AML-193 (cell line): Measurements from ENCODE around the gene ZP1.
"Not testable (repeated sequence)": the region's sequence is repeated elsewhere in the genome, so short reads cannot be mapped to it uniquely, and the experiment has no call there.

Experiments used
- DNase-seq, 2 experiments: peaks; one replicate each; lab custom pipeline; 2025; lab: John Stamatoyannopoulos, UW

Gene ZP1

GRCh38 chr11:60878245-60879101 lies 11.1 kb downstream of the ZP1 start:
- DNase-seq: no peak

GRCh38 chr11:60879104-60879503 lies 11.8 kb downstream of the ZP1 start:
- DNase-seq: no peak

DNA sequence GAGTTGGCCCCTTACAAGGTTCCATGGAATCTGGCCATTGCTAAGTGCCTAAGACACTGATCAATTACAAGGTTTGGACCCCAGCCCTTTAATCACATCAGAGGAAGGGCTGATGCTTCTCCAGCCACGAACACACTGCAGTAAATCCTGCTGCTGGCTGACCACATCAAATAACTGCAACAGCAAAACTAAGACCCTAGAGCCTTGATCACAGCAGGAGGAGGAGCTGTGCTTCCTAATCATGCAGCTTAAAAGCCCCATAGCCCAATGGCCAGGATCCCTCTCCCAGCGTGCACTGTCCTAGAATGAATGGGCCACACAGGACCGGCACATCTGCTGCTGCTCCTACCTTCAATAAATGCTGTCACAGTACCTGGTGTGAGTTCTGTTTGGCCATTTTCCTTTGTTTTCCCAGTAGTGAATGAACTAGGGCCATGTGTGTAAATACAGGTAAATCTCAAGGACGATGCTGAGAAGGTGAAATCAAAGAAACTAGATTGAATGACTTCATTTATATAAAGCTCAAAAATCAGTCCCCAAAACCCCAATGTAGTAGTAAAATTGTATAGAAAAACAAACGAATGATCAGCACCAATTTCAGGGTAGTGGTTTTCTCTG lies 12.7 kb downstream of the ZP1 start:
- DNase-seq: no peak

GRCh38 chr11:60880643-60881282 lies 13.4 kb downstream of the ZP1 start:
- no peak for DNase-seq

GRCh38 chr11:60887556-60887955 lies 20.2 kb downstream of the ZP1 start:
- DNase-seq: peak; percentile 19 to 36

- no peak for DNase-seq
Observed at GRCh38 chr11:60889869-60890311, 22.5 kb downstream of the ZP1 start.

- DNase-seq: no peak
Observed at GRCh38 chr11:60890696-60891095, 23.4 kb downstream of the ZP1 start.

- no peak for DNase-seq
Observed at GRCh38 chr11:60891103-60891741, 23.9 kb downstream of the ZP1 start.

DNA sequence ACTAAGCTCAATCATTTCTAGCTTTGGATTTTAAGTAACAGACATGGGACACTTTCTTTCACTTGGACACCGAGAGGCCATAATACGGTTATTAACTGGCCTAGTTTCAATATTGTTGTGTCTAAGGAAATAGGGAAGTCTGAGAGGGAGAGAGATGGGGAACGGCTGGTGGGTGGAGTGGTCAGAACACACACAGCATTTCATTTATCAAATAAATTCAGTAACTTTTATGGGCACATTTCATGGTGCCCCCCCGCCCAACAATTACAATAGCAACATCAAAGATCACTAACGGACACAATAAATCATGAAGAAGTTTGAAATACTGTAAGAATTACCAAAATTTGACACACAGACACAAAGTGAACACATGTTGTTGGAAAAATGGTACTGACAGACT lies 28.3 kb downstream of the ZP1 start:
- DNase-seq: no peak

DNA sequence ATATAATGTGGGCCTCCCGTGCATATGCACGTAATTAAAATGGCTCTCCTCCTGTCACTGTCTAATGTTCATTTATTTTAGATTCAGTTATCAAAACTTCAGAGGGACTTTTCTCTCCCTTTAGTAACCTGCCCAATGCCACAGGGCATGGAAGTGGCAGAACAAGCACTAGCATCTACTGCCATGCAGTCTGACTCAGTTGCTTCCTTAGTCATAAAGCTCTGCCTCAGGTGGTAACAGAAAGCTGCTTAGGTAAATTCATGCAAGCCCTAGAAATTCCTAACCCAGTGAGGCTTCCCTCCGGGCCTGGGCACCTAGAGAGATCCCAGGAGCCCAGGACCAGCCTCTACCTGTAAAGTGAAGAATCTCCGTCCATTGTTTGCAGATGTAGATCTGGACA lies 30.2 kb downstream of the ZP1 start:
- no peak for DNase-seq

- peak; percentile 45 to 64 for DNase-seq
Observed at GRCh38 chr11:60899046-60899936, 31.9 kb downstream of the ZP1 start.

DNA sequence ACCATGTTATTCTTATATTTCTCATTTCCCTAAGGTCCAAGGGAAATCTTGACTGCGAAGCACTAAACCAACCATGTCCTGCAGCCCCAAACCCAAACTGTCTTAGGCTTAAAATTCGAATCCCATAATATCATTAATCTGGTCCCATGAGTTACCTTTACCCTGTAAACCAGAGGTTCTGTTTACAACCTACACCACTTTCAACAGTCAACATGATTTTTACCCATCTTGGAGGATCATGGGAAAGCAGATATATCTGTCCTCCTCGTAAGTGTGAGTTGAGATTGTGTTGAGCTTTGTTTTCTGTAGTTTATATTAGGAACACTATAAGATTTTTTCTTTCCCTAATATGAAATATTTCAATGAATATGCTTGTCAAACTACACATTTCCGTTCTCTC lies 32.6 kb downstream of the ZP1 start:
- no peak for DNase-seq

DNA sequence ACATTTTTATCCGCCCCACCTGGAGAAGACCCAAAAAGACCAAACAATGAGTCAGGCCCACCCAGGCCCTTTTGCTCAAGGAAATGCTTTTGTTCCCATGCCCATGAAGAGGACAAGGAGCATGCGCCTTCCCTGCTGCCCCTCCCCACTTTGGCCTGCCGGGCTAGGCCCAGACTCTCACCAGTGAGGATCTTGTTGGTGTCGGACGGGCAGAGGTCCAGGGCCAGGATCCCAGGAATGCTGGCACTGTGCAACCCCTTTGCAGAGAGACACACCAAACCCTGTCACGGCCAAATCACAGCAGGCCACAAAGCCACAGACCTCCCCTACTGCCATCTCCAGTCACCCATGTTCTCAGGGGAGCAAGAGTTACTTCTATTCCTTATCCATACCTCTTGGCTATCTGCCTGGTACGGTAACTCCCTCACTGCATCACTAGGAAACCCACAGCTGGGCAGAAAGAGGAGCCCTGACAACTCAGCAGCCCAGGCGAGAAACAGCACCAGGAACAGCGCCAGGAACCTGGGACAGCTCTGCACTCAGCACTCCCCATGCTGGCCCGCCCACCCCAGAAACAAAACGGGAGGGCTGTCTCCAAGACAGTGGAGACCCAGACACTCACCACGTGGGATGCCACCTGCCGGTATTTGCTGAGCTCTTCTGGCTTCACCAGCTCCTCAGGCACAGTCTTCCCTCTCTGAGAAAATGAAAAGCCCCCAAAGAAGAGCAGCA lies 33.5 kb downstream of the ZP1 start:
- DNase-seq: no peak

GRCh38 chr11:60902625-60903024 lies 35.3 kb downstream of the ZP1 start:
- no peak for DNase-seq

- no peak for DNase-seq
Observed at GRCh38 chr11:60905047-60905446, 37.7 kb downstream of the ZP1 start.

DNA sequence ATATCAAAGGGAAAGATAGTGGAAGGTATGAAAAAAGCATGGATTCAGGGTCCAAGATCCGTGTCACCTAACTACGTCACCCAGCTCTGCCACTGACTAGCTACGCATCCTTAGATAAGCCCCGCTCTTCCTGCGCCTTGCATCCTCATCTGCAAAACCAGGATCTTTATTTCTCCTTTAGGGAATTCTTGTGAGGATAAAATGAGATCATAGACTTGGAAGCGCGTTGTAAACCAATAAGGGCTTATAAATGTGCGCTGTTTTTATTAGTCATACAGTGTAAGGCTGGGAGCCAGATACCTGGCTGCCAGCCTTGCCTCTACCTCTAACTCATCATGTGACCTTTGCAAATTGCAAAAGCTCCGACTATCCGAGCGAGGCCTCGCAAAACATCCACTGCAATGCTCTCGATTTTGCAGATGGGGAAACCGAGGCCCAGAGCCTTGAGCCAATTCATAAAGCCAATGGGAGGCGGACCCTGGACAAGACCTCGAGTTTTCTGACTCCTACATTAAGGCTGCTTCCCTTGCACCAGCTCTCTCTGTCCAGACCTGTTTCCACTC lies 38.3 kb downstream of the ZP1 start:
- DNase-seq: no peak

GRCh38 chr11:60906132-60906972 lies 39.0 kb downstream of the ZP1 start, which contains the start of gene PRPF19:
TSS of gene PRPF19 (minus strand) at chr11:60906585. CDS start at chr11:60906382, 203 bp downstream.
- peak; percentile 95 to 96 for DNase-seq

DNA sequence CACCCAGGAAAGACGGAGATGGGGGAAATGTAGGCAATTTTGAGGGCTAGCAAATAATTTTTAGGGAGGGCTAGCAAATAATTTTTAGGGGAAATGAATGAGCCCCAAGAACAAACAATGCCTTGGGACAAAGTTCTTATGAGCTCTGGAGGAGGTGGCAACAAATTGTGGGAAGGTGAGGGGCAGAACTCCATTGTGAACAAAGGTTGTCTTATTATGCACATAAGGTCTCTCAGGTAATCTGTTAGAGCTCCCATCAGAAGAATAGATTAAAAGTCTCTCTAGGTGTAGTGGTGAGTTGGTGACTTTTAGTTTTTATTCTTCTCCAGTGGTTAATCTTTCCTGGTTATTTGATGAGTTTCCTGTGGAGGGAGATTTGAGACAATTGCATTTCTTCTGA lies 41.5 kb downstream of the ZP1 start:
- DNase-seq: no peak

GRCh38 chr11:60909680-60910280 lies 42.4 kb downstream of the ZP1 start:
- DNase-seq: not testable (repeated sequence)
